SH-SY5Y (cell line): Measurements from ENCODE around the gene TCF7L1.

Experiments
- GATA2 ChIP-seq: IDR thresholded peaks from 2 replicates; pipeline ENCODE4 v1.6.1; 2011; ENCODE audit warnings: mild to moderate bottlenecking, low read depth, low read length
- GATA3 ChIP-seq: IDR thresholded peaks from 2 replicates; pipeline ENCODE4 v1.6.1; 2011; ENCODE audit warnings: low read depth, mild to moderate bottlenecking, low read length, moderate library complexity

GRCh38 chr2:85265304-85265703 lies 132.1 kb downstream of the TCF7L1 start:
- TF ChIP-seq GATA3 (no peak), GATA2 (no peak)
